Stimulated activated CD8-positive, alpha-beta memory T cell treated with anti-CD3 and anti-CD28 coated beads, Interleukin-7, amount 100 ng/mL, for 48 hours (primary cell): ENCODE data around the gene SFT2D3.

Experiments used
- DNase-seq, 2 donors: peaks; one replicate each; pipeline ENCODE4 v3.0.0-alpha.2; 2020; ENCODE audit warnings: low read depth in 1 of 2; ENCODE audit errors: extremely low read depth in 1 of 2

Gene SFT2D3, protein sequence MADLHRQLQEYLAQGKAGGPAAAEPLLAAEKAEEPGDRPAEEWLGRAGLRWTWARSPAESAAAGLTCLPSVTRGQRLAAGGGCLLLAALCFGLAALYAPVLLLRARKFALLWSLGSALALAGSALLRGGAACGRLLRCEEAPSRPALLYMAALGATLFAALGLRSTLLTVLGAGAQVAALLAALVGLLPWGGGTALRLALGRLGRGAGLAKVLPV

DNA sequence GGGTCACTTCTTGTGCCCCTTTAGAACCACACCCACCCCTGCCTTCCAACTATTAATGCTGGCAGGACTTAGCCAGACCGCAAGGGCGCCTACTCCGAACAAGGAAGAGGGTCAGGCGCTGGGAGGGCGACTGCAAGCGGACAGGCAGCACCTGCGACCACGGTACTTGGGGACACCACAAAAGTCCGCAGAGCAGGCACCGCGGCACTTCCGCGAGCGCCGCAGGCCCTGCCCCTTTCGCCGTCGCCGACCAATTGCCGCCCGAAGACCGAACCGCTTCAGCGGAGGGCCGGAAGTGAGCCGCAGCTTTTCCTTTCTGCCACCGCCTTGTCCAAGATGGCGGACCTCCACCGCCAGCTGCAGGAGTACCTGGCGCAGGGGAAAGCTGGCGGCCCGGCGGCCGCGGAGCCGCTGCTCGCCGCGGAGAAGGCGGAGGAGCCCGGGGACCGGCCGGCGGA is at the start of gene SFT2D3:
Gene SFT2D3, plus strand, starts transcription at position 305 of the 458 bp plus-strand sequence. Its CDS starts 32 bp downstream, at position 337.
- peak; percentile 82 to 86 for DNase-seq

DNA sequence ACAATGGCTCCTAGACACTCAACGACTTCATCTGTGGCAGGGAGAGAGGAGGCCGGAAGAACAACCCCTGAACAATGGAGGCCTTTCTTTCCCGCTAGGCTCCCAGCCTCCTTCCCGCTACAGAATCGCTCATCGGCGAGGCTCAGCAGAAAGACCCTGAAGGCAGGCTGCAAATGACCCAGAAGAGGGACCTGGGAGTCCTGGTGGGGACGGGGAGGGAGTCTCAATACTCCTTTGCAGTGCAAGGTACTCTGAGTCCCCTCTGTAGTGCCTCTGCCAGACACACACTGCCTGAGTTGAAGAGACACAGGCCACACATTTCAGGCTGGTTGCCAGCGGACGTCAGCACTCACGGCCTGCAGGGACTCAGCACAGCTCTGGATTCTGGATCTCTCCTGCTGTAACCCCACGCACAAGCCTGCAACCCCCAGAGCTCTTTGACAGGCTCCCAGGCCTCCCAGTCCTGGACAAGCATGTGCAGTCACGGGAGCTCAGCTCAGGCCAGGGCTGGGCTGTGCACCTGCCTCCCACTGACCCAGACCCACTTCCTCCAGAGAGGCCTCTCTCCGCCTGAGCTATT is 49.2 kb upstream of the SFT2D3 start:
- DNase-seq = no peak

DNA sequence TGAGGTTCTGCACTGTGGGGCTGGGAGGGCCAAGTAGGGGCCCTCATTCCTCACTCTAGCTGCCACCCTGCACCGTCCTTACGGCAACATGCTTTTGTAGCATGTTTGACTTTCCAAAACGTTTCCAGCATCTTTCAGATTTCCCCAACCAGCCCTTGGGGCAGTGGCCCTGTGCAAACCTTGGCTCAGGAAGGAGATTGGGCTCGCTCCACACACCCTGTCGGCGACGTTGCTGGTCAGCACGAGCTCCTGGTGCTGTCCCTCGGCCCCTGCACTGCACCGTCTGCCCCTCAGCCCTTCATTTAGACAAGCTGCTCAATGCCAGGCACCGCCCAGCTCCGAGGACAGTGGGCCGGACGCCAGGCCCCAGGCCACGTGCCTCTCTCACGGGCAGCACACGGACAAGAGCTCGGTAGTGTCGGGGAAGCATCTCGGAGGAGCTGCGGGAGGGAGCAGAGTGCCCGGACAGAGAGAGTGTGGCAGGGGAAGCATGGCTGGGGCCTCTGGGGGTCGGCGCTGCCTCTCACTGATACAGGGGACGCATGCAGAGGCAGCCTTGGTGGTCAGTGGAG is 48.4 kb upstream of the SFT2D3 start:
- DNase-seq = no peak

DNA sequence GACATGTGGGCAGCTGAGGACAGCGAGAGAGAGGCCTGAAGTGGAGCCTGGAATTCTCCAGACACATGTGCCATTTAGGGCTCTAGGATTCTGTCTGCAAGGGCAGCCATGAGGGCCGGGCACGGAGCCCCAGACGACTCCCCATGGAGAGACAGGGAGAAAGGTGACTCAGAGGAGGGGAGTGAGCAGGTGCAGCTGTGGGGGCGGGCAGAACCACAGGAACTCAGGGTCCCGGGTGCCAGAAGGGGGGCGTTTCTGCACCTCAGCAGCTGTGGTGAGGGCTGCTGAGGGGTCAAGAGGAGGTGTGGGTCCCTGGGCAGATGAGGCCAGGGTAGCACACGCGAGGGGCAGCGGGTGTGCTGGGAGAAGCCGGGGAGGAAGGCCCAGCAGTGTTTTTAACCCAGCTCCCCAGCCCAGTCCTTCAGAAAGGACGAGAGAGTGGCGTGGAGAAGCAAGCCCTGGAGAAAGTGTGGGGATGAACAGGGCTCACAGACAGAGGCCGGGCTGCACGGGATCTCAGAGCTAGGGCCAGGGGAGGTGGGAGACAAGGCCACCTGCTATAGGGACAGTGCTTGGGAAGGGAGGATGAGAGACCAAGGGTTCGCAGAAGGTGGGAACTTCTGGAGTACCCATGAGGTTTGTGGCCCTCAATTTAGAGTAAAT is 47.7 kb upstream of the SFT2D3 start:
- no peak for DNase-seq

GRCh38 chr2:127654084-127654837 is 47.0 kb upstream of the SFT2D3 start:
- DNase-seq = no peak

DNA sequence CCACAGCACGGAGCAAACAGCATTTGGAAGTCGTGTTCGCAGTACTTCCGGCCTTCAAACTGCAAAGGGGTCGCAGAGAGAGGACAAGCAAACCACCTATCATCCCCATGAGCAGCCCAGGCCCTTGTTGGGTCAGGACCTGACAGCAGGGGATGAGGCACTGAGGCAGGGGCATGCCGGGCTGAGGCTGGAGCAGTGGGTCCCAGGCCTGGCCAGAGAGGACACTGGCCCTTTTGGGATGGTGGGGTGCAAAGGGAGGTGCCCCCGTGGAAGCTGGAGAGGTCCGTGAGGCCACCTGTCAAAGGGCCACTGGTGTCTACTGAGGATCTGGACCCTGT is 46.5 kb upstream of the SFT2D3 start:
- no peak for DNase-seq

- no peak for DNase-seq
Observed at GRCh38 chr2:127655209-127656073, 45.9 kb upstream of the SFT2D3 start.

GRCh38 chr2:127656569-127657231 is 44.6 kb upstream of the SFT2D3 start:
- DNase-seq = no peak

GRCh38 chr2:127657232-127657595 is 44.1 kb upstream of the SFT2D3 start:
- no peak for DNase-seq

- no peak for DNase-seq
Observed at GRCh38 chr2:127658146-127658545, 43.2 kb upstream of the SFT2D3 start.

DNA sequence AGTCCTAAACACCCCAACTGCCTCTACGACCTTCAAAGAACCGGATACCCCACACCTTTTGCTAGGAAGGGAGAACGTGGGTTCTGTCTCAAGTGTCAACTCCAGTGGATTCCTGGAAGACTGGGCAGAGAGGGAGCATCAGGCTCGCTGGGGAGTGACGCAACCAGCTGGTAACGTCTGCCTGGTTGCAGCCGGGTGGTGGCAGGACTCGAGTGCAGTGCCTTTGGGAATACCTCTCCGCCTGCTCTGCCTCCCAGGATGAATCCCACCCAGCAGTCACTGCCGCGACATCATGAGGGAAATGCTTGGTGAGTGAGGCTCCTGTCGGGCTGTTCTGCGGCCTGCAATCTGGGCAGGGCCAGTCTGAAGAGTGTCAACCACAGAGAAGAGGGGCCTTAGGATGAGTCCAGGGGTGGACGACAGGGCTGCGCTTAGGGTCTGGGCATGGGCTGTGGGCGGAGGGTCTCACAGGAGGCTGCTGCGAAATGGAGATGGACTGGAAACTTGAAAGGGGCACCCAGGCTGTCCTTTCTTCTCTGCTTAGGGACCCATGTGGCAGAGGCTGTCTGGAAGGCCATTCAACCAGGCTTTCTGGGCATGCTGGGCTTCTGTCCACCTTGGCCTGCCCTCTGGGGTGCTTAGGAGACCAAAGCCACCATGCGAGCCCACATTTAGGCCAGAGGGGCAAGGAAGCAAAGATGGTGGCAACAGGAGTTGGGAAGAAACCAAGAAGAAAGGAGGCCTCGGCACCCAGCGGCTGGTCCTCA is 42.5 kb upstream of the SFT2D3 start:
- no peak for DNase-seq

- no peak for DNase-seq
Observed at GRCh38 chr2:127659408-127660290, 41.6 kb upstream of the SFT2D3 start.

DNA sequence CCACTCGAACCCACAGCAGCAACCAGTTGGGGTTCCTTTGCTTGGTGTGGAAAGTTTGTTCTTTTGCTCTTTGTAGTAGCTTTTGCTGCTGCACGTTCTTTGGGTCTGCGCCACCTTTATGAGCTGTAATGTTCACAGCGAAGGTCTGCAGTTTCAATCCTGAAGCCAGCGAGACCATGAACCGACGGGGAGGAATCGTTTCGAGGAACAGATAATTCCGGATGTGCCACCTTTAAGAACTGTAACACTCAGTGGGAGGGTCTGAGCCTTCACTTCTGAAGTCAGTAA is 41.1 kb upstream of the SFT2D3 start:
- no peak for DNase-seq

DNA sequence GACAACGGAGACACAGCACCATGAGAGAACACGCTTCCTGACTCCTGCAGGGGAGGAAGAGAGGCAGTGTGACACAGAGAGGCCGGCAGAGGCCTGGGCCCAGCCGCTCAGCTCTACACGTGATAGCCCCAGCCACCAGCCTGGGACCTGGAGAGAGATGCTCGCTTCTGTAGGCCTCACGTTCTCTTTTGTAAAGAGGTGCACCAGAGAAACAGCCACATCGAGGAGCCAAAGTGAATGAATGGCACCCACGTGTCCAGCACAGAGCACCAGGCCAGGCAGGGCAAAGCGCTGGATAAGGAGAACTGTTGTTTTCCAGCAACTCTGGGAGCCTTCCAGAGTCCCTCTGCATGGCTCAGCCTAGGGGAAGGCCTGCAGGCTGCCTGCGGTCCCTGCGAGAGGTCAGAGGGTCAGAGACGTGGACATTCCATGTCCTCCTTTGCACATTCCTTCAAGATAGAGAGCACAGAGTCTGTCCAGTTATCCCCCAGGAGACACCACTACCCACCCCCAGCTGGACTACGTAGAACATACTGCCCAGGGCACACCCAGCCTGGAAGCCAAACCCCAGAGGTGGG is 40.1 kb upstream of the SFT2D3 start:
- no peak for DNase-seq

DNA sequence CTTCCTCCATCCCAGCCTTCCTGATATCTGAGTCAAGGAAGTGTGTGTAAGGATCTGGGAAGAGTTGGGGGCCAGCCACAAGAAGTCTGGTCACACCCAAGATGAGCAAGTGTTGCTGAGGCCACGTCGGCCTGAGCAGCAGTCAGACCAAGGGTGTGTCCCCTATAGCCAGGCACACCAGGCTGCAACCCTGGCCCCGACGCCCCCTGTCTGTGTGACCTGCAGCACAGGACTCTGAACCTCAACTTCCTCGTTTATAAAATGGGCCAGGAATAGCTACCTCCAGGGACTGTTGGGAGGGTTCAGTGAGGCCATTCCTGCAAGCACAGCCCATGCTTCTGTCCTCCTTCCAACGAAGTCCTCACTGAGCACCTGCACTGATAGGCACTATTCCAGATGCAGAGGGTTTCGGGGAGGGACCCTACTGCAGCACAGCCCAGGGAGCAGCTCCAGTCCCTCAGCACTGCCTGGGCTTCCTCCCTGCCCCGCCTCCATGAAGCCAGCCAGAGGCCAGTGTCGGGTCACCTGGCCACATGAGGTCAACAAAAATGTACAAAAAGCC is 39.3 kb upstream of the SFT2D3 start:
- DNase-seq = no peak

GRCh38 chr2:127662937-127663565 is 38.2 kb upstream of the SFT2D3 start:
- no peak for DNase-seq

DNA sequence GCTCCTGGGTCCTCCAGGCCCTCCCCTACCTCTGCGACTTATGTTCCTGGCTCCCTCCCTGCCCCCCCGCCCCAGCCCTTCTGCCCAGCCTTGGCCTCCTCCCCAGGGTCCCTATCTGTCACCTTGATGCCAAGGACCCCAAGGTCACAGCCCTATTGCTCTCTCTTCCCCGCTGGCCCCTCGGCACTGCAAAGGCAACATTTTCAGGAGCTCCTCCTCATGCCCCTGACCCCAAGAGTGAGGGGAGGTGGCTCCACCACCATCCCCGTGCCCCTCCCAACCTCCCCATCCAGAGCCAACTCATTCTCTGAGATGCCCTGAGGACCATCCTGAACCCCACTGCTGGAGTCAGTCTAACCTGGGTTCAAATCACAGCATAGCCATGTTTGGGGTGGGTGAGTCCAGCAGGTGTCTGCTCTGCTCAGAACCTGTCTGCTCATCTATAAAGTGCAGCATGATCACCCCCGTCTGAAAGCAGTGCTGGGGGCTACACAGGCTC is 37.7 kb upstream of the SFT2D3 start:
- DNase-seq = no peak
